ENCODE data around the gene FBXO38.

Gene FBXO38

GRCh38 chr5:148482697-148483462 lies 99.1 kb downstream of the FBXO38 start:
- peak; percentile 63 to 71 for DNase-seq

DNA sequence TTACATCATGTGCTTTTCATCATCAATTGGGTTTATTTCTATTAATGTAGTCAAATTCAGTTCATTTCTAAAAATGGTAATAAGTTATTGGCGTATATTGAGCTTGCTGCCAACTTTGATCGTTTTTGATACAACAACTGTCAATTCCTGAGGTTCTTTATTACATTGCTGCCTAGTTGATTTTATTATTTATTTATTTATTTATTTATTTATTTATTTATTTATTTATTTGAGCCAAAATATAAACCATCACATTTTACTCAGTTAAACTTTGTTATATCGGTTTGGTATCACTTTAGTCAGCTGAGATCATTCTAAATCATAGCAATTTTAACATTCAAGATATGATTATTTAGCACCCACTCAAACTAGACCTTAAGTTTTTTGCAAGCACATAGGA lies 100.0 kb downstream of the FBXO38 start:
- no peak for DNase-seq

DNA sequence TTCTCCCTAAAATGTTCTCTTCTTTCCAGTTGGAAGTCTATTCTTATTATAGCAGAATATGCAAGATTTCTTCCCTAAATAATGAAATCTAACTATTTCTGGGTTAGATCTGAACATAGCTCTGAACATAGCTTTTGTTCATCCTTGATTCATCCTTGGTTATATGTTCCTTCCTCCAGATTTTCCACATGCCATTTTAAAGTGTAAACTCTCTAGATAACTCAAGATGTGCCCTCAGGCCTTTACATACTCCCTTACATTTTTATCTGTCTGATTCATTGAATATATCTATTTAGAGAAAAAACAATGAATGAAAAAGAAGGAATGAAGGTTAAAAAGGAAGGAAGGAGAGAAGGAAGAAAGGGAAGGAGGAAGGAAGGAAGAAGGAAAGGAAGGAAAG lies 100.9 kb downstream of the FBXO38 start:
- DNase-seq, result no peak

DNA sequence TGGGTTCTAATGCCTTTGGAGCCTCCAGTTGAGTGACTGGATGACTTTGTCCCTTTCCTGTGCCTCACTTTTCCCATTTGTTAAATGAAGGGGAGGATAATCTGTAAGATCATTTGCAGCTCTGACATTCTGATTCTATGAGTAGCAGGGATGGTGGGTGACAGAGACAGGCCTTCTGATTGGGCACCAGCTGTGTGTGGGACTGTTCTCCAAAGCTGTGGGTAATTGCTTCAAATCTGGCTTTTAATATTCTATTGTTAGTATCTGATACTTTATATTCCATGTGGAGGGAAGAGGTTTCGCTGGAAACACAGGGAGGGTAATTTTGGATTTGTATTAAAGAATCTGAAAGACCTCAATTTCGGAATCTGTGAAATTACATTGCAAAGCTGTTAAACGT lies 102.7 kb downstream of the FBXO38 start:
- no peak for DNase-seq

- DNase-seq, result no peak
Observed at GRCh38 chr5:148488757-148489156, 105.0 kb downstream of the FBXO38 start.

DNA sequence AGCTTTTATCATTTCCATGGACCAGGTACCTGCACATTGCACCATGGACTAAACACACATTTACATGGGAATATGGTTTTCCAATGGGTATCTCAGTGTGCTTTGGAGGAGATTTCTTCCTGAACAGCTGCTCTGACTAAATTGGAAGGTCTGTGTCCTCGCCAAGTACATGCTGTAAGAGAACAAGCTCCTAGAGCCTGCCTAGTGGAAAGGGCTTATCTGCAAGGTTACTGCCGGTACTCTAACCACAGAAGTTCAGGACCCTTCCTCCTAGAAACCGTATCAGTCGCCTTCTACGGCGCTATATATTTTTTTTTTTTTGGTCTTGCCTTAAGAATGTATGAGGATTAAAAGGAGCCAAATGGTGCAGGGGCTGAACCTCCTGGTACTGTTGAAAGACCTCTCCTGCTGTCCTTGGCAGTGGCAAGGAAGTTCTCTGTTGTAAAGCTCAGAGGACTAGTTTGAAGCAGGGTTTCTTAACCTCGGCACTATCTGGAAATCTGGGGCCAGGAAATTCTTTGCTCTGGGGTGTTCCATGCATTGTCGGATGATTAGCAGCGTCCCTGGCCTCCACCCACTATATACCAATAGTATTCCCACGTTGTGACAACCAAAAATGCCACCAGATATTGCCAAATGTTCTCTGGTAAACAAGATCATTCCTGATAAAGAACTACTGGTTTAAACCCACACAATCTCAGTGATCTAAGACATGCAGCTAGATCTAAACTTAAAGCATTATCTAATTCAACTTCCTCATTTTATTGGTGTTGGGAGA lies 107.4 kb downstream of the FBXO38 start:
- peak; percentile 15 to 32 for DNase-seq

- no peak for DNase-seq
Observed at GRCh38 chr5:148491793-148492184, 108.0 kb downstream of the FBXO38 start.

- DNase-seq, result no peak
Observed at GRCh38 chr5:148492351-148492750, 108.6 kb downstream of the FBXO38 start.

Data from Kasumi-1 (cell line).